Panc1 (cell line): Measurements from ENCODE around the gene PSAP.

Experiments used
- CTCF ChIP-seq: fragments of 450-650 bp; IDR thresholded peaks from 2 replicates; pipeline ENCODE4 v1.5.1; 2017; ENCODE audit warnings: mild to moderate bottlenecking
- POLR2AphosphoS5 ChIP-seq: IDR thresholded peaks from 2 replicates; pipeline ENCODE4 v1.6.1; 2012; ENCODE audit warnings: mild to moderate bottlenecking, low read depth, low read length, moderate library complexity
- SIN3A ChIP-seq: IDR thresholded peaks from 2 replicates; pipeline ENCODE4 v1.6.1; 2012; ENCODE audit warnings: low read depth, mild to moderate bottlenecking, low read length, moderate library complexity, borderline replicate concordance; ENCODE audit not compliant: insufficient read depth

- no peak for TF ChIP-seq CTCF
- TF ChIP-seq SIN3A, result no peak
- peak; percentile 33; the same call in 1 of the 2 replicates for TF ChIP-seq POLR2AphosphoS5
These were observed 33.0 kb downstream of the PSAP start for GRCh38 chr10:71817831-71818655.
